Measurements from ENCODE around the gene MS4A6E.

- TF ChIP-seq CTCF (IDR thresholded peaks at IDR 0.05) (no peak), POLR2A (IDR thresholded peaks at IDR 0.05) (no peak)
These were observed 33.6 kb downstream of the MS4A6E start for GRCh38 chr11:60360621-60361020.
